B cell (primary cell): ENCODE measurements around the gene CCL17. TPM values are rescaled to one million over a fixed set of nuclear protein-coding genes. Genes with fewer than 3 reads are reported as not detected.

Source experiments
- ATAC-seq: fragments of 200-7000 bp; cut with Tn5 transposase; one replicate; pipeline ENCODE4 v1.10.0; 2021; ENCODE audit warnings: low read depth, mild to moderate bottlenecking, moderate number of reproducible peaks, moderate library complexity
- CTCF ChIA-PET: fragments of 350-600 bp; sonication (Branson Sonifier 250); formaldehyde crosslinking; loops from one replicate; lab custom pipeline; 2021; ENCODE audit warnings: antibody characterized with exemption, inconsistent platforms; lab: Charles Lee
- POLR2A ChIA-PET: fragments of 350-600 bp; sonication (Branson Sonifier 250); formaldehyde crosslinking; loops from one replicate; lab custom pipeline; 2021; ENCODE audit warnings: antibody characterized with exemption; lab: Charles Lee
- DNase-seq: peaks from one replicate; pipeline ENCODE4 v3.0.0; 2013
- H2AFZ ChIP-seq: 2 replicates; pipeline ENCODE4 v1.6.1; 2012; ENCODE audit warnings: mild to moderate bottlenecking, low read depth, low read length; ENCODE audit not compliant: insufficient read depth, poor library complexity, severe bottlenecking
- H3K27ac ChIP-seq, 2 donors: 1 replicate in 1 of 2; 2 replicates in 1 of 2; pipeline ENCODE4 v1.5.1; 2012 to 2013; ENCODE audit warnings: low read length in 2 of 2, mild to moderate bottlenecking in 2 of 2, moderate library complexity in 1 of 2
- H3K27me3 ChIP-seq, 4 experiments: fragments of 200-600 bp in 1 of 4; sonication (generic) in 1 of 4; replicated peaks in 1 of 4; 1 replicate in 2 of 4; 2 replicates in 2 of 4; pipeline versions ENCODE4 v1.6.1 to v1.7.0; 2013 to 2016; ENCODE audit warnings: low read length in 3 of 4, mild to moderate bottlenecking in 2 of 4, mixed read lengths in 1 of 4, moderate library complexity in 1 of 4; ENCODE audit not compliant: insufficient read depth in 4 of 4, control insufficient read depth in 3 of 4; ENCODE audit errors: control extremely low read depth in 1 of 4
- H3K36me3 ChIP-seq, 2 experiments: replicated peaks in 1 of 2; 1 replicate in 1 of 2; 2 replicates in 1 of 2; pipeline versions ENCODE4 v1.6.1 to v1.7.1; 2013; ENCODE audit warnings: low read length in 1 of 2; ENCODE audit not compliant: insufficient read depth in 2 of 2, control insufficient read depth in 1 of 2; ENCODE audit errors: control extremely low read depth in 1 of 2, extremely low read depth in 1 of 2
- H3K4me1 ChIP-seq, 2 donors: fragments of 200-600 bp in 1 of 2; sonication (generic) in 1 of 2; 1 replicate in 1 of 2; 2 replicates in 1 of 2; pipeline versions ENCODE4 v1.5.1 to v1.6.1; 2013 to 2017; ENCODE audit warnings: low read length in 2 of 2; ENCODE audit not compliant: control insufficient read depth in 2 of 2, insufficient read depth in 2 of 2
- H3K4me2 ChIP-seq: replicated peaks from 2 replicates; pipeline ENCODE3; 2012; ENCODE audit warnings: mild to moderate bottlenecking, low read depth, low read length; ENCODE audit not compliant: poor library complexity, severe bottlenecking
- H3K4me3 ChIP-seq, 5 experiments: fragments of 200-600 bp in 1 of 5; sonication (generic) in 1 of 5; 1 replicate in 3 of 5; 2 replicates in 2 of 5; pipeline versions ENCODE4 v1.5.1 to v1.7.0; 2011 to 2016; ENCODE audit warnings: low read length in 4 of 5, mild to moderate bottlenecking in 4 of 5, low read depth in 2 of 5, control low read depth in 1 of 5, moderate library complexity in 1 of 5; ENCODE audit not compliant: insufficient read depth in 1 of 5; ENCODE audit errors: control extremely low read depth in 1 of 5, extremely low read depth in 1 of 5
- H3K79me2 ChIP-seq: fragments of 200-600 bp; sonication (generic); one replicate; pipeline ENCODE4 v1.6.0; 2016; ENCODE audit warnings: low read length; ENCODE audit not compliant: control insufficient read depth, insufficient read depth
- H3K9ac ChIP-seq: fragments of 200-600 bp; sonication (generic); 2 replicates; pipeline ENCODE4 v1.6.1; 2017; ENCODE audit warnings: mild to moderate bottlenecking, low read length, moderate library complexity
- H3K9me3 ChIP-seq, 3 donors: one replicate each; pipeline versions ENCODE4 v1.6.1 to v1.7.1; 2013; ENCODE audit warnings: low read length in 2 of 3; ENCODE audit not compliant: control insufficient read depth in 2 of 3, insufficient read depth in 1 of 3; ENCODE audit errors: control extremely low read depth in 1 of 3
- H4K20me1 ChIP-seq: 2 replicates; pipeline ENCODE4 v1.6.0; 2012; ENCODE audit warnings: mild to moderate bottlenecking, low read length; ENCODE audit not compliant: insufficient read depth, control insufficient read depth, poor library complexity, severe bottlenecking
- H3K27ac Mint-ChIP-seq: one replicate; pipeline ENCODE4 v1.8.0; 2021; ENCODE audit warnings: mixed read lengths
- H3K27me3 Mint-ChIP-seq: one replicate; pipeline ENCODE4 v1.8.0; 2021; ENCODE audit warnings: mixed read lengths
- H3K4me1 Mint-ChIP-seq: one replicate; pipeline ENCODE4 v1.8.0; 2021; ENCODE audit warnings: mixed read lengths
- H3K4me3 Mint-ChIP-seq: one replicate; pipeline ENCODE4 v1.8.0; 2021; ENCODE audit warnings: mixed read lengths
- H3K9me3 Mint-ChIP-seq: one replicate; pipeline ENCODE4 v1.8.0; 2022; ENCODE audit warnings: mixed read lengths; ENCODE audit not compliant: insufficient read depth
- CTCF ChIP-seq: fragments of 200-600 bp; IDR thresholded peaks from one replicate; pipeline ENCODE4 v1.8.0; 2022; ENCODE audit warnings: antibody characterized with exemption, mild to moderate bottlenecking
- EZH2 ChIP-seq: IDR thresholded peaks from 2 replicates; pipeline ENCODE4 v1.6.1; 2012; ENCODE audit warnings: borderline replicate concordance, low read depth, mild to moderate bottlenecking, moderate library complexity, low read length; ENCODE audit not compliant: insufficient read depth, poor library complexity, severe bottlenecking
- WGBS: methylation state at CpG from one replicate; pipeline ENCODE4 v1.1.5; 2013; ENCODE audit warnings: missing lambda C conversion rate; ENCODE audit not compliant: insufficient coverage; 5-methylcytosine and 5-hydroxymethylcytosine counted together
- intact Hi-C: fragments of 100-400 bp; cut with micrococcal nuclease; formaldehyde crosslinking; loops from one replicate; pipeline ENCODE4 v1.10.0; 2022
- polyA plus RNA-seq: library from polyadenylated mRNA; depleted of rRNA; stranded (reverse); fragments of >200 nt; gene quantifications from 2 replicates; pipeline ENCODE4 v1.2.3, GENCODE V29; 2012
- total RNA-seq, 2 donors: library from RNA; stranded (reverse); fragments of 120-200 nt in 1 of 2; gene quantifications; 1 replicate in 1 of 2; 2 replicates in 1 of 2; pipeline versions ENCODE4 v1.2.3 to v1.2.4, GENCODE V29; 2013 to 2022

Gene CCL17
- total and polyA plus RNA-seq, 2 donors (not counting 1 experiment from before 2014, with no cell fraction given) = not detected

DNA sequence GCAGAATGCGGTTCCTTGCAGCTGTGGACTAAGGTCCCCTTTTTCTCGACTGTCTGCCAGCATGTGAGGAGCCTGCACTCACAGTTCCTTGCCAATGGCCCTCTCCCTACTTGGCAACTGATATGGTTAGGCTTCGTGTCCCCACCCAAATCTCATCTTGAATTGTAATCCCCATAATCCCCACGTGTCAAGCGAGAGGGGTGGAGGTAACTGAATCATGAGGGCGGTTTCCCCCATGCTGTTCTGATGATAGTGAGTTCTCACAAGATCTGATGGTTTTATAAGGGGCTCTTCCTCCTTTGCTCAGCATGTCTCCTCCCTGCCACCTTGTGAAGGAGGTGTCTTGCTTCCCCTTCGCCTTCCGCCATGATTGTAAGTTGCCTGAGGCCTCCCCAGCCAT, 22.7 kb downstream of the CCL17 start:
- H4K20me1 ChIP-seq = no peaks in the 10 kb centered on the region
- TF ChIP-seq CTCF = no peak
- TF ChIP-seq EZH2 = no peak
- no peak overlapping the region for H2AFZ ChIP-seq
- no peak overlapping the region for H3K27ac ChIP-seq
- intact Hi-C loops = no loop called here
- no peak overlapping the region for H3K4me3 Mint-ChIP-seq
- ChIA-PET CTCF (no interaction called here), POLR2A (no interaction called here)
- H3K4me1 ChIP-seq = no peaks in the 10 kb centered on the region
- H3K9ac ChIP-seq = no peak overlapping the region
- DNase-seq = no peak
- no peak overlapping the region for H3K27ac Mint-ChIP-seq
- H3K4me2 ChIP-seq = no peak overlapping the region
- H3K9me3 ChIP-seq = no peaks in the 10 kb centered on the region
- H3K36me3 ChIP-seq = peaks cover 0 to 39% of the 10 kb centered on the region in 2 experiments
- H3K79me2 ChIP-seq = no peaks in the 10 kb centered on the region
- ATAC-seq = no peak
- no peaks in the 10 kb centered on the region for H3K27me3 Mint-ChIP-seq
- no peaks in the 10 kb centered on the region for H3K9me3 Mint-ChIP-seq
- H3K4me1 Mint-ChIP-seq = no peaks in the 10 kb centered on the region
- H3K4me3 ChIP-seq = no peak overlapping the region
- WGBS = 100% methylated on average over 3 of the region's 8 CpGs
- no peaks in the 10 kb centered on the region for H3K27me3 ChIP-seq

DNA sequence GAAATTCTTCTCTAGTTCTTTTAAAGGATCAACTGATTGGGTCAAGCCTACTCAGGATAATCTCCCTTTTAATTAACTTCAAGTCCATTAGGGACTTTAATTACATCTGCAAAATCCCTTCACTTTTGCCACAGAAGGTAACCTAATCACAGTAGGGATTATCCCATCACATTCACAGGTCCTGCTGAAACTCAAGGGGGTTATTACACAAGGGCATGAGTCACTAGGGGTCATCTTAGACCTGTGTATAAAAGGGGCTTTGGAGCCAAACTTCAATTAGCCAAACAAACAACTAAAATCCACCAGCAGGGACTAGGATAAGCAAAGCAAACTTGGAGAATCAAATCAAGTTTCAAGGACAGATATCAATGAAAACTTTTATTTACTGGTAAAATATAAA, 23.3 kb downstream of the CCL17 start:
- Histone ChIP-seq H3K4me2 (no peak overlapping the region), H3K36me3 (peaks cover 1 to 44% of the 10 kb centered on the region in 2 experiments), H3K4me1 (no peaks in the 10 kb centered on the region), H3K27me3 (no peaks in the 10 kb centered on the region), H4K20me1 (no peaks in the 10 kb centered on the region), H3K79me2 (no peaks in the 10 kb centered on the region), H3K27ac (no peak overlapping the region), H3K9me3 (no peaks in the 10 kb centered on the region), H3K9ac (no peak overlapping the region), H3K4me3 (no peak overlapping the region), H2AFZ (no peak overlapping the region)
- TF ChIP-seq CTCF = no peak
- TF ChIP-seq EZH2 = no peak
- no peaks in the 10 kb centered on the region for H3K9me3 Mint-ChIP-seq
- no peak overlapping the region for H3K4me3 Mint-ChIP-seq
- no peak overlapping the region for H3K27ac Mint-ChIP-seq
- no peaks in the 10 kb centered on the region for H3K27me3 Mint-ChIP-seq
- POLR2A ChIA-PET = no interaction called here
- DNase-seq (no peak), ATAC-seq (no peak)
- CTCF ChIA-PET = no interaction called here
- H3K4me1 Mint-ChIP-seq = no peaks in the 10 kb centered on the region
- intact Hi-C loops = no loop called here
